Measurements from ENCODE around the gene SIAH3. TPM values are rescaled to one million over a fixed set of nuclear protein-coding genes. Genes with fewer than 3 reads are reported as not detected.

SIAH3 gene
- polyA plus RNA-seq, 1 donor (not counting 4 experiments of a cell fraction or from before 2014, with no cell fraction given), result 0.12 TPM

GRCh38 chr13:45833242-45833641 is 18.3 kb downstream of the SIAH3 start:
- no peaks in the 10 kb centered on the region for H3K9me3 ChIP-seq (ENCODE audit: control insufficient read depth, low read depth, low read length)
- no peak overlapping the region for H3K4me3 ChIP-seq (ENCODE audit: control insufficient read depth in 2 of 3, extremely low read depth in 1 of 3, insufficient read depth in 2 of 3, low read depth in 1 of 3, low read length in 3 of 3)
- no peaks in the 10 kb centered on the region for H3K36me3 ChIP-seq (ENCODE audit: control insufficient read depth in 2 of 2, extremely low read depth in 1 of 2, insufficient read depth in 2 of 2, low read length in 2 of 2)
- no peak overlapping the region for H3K4me2 ChIP-seq (ENCODE audit: control insufficient read depth, extremely low read depth, insufficient read depth, low read depth, low read length)
- no peak overlapping the region for H2AFZ ChIP-seq (ENCODE audit: control insufficient read depth, low read length)
- TF ChIP-seq EZH2 (IDR thresholded peaks at IDR 0.05; ENCODE audit: low read length) (no peak), CTCF (optimal IDR thresholded peaks at IDR 0.05 in 1 of 3, IDR thresholded peaks at IDR 0.05 in 1 of 3, conservative IDR thresholded peaks at IDR 0.05 in 1 of 3; ENCODE audit: extremely low read depth in 1 of 3, insufficient read depth in 2 of 3, low read length in 3 of 3) (no peak)
- dilution Hi-C loops (cut with MboI; ENCODE audit: extremely low pct_ligation_motif_present, low sequenced_read_pairs), result no loop called here
- H3K9ac ChIP-seq (ENCODE audit: control insufficient read depth, extremely low read depth, insufficient read depth, low read length), result no peak overlapping the region
- H3K27me3 ChIP-seq (ENCODE audit: control insufficient read depth, extremely low read depth, insufficient read depth, low read length), result no peaks in the 10 kb centered on the region
- no peak overlapping the region for H3K27ac ChIP-seq (ENCODE audit: control insufficient read depth, insufficient read depth, low read length)
- no peaks in the 10 kb centered on the region for H3K9me1 ChIP-seq (ENCODE audit: control insufficient read depth, extremely low read depth, insufficient read depth, low read length)
- DNase-seq (ENCODE audit: low read depth, low spot score), result no peak
- no peak for FAIRE-seq
- H4K20me1 ChIP-seq (ENCODE audit: control insufficient read depth, extremely low read depth, insufficient read depth, low read length), result no peaks in the 10 kb centered on the region
- no peaks in the 10 kb centered on the region for H3K79me2 ChIP-seq (ENCODE audit: control insufficient read depth, insufficient read depth, low read length)
- peaks cover 10% of the 10 kb centered on the region for H3K4me1 ChIP-seq (ENCODE audit: control insufficient read depth, extremely low read depth, insufficient read depth, low read length)

GRCh38 chr13:45831851-45832250 is 19.7 kb downstream of the SIAH3 start:
- Histone ChIP-seq H3K9me3 (ENCODE audit: control insufficient read depth, low read depth, low read length) (no peaks in the 10 kb centered on the region), H3K79me2 (ENCODE audit: control insufficient read depth, insufficient read depth, low read length) (no peaks in the 10 kb centered on the region), H3K27me3 (ENCODE audit: control insufficient read depth, extremely low read depth, insufficient read depth, low read length) (no peaks in the 10 kb centered on the region), H3K4me2 (ENCODE audit: control insufficient read depth, extremely low read depth, insufficient read depth, low read depth, low read length) (no peak overlapping the region), H3K27ac (ENCODE audit: control insufficient read depth, insufficient read depth, low read length) (no peak overlapping the region), H3K4me3 (ENCODE audit: control insufficient read depth in 2 of 3, extremely low read depth in 1 of 3, insufficient read depth in 2 of 3, low read depth in 1 of 3, low read length in 3 of 3) (no peak overlapping the region), H4K20me1 (ENCODE audit: control insufficient read depth, extremely low read depth, insufficient read depth, low read length) (no peaks in the 10 kb centered on the region), H2AFZ (ENCODE audit: control insufficient read depth, low read length) (no peak overlapping the region), H3K9me1 (ENCODE audit: control insufficient read depth, extremely low read depth, insufficient read depth, low read length) (no peaks in the 10 kb centered on the region), H3K9ac (ENCODE audit: control insufficient read depth, extremely low read depth, insufficient read depth, low read length) (no peak overlapping the region), H3K4me1 (ENCODE audit: control insufficient read depth, extremely low read depth, insufficient read depth, low read length) (peaks cover 10% of the 10 kb centered on the region), H3K36me3 (ENCODE audit: control insufficient read depth in 2 of 2, extremely low read depth in 1 of 2, insufficient read depth in 2 of 2, low read length in 2 of 2) (no peaks in the 10 kb centered on the region)
- FAIRE-seq, result no peak
- DNase-seq (ENCODE audit: low read depth, low spot score), result no peak
- no peak for TF ChIP-seq EZH2 (IDR thresholded peaks at IDR 0.05; ENCODE audit: low read length)
- TF ChIP-seq CTCF (optimal IDR thresholded peaks at IDR 0.05 in 1 of 3, IDR thresholded peaks at IDR 0.05 in 1 of 3, conservative IDR thresholded peaks at IDR 0.05 in 1 of 3; ENCODE audit: extremely low read depth in 1 of 3, insufficient read depth in 2 of 3, low read length in 3 of 3), result no peak
- dilution Hi-C loops (cut with MboI; ENCODE audit: extremely low pct_ligation_motif_present, low sequenced_read_pairs), result no loop called here
